B cell (primary cell): ENCODE measurements around the gene GMPS.

Experiments
- EZH2 ChIP-seq: IDR thresholded peaks from 2 replicates; pipeline ENCODE4 v1.6.1; 2012; ENCODE audit warnings: borderline replicate concordance, low read depth, mild to moderate bottlenecking, moderate library complexity, low read length; ENCODE audit not compliant: insufficient read depth, poor library complexity, severe bottlenecking
- TF ChIP-seq, protein P1 (sequence below): fragments of 200-600 bp; IDR thresholded peaks from one replicate; pipeline ENCODE4 v1.8.0; 2022; ENCODE audit warnings: antibody characterized with exemption, mild to moderate bottlenecking

DNA sequence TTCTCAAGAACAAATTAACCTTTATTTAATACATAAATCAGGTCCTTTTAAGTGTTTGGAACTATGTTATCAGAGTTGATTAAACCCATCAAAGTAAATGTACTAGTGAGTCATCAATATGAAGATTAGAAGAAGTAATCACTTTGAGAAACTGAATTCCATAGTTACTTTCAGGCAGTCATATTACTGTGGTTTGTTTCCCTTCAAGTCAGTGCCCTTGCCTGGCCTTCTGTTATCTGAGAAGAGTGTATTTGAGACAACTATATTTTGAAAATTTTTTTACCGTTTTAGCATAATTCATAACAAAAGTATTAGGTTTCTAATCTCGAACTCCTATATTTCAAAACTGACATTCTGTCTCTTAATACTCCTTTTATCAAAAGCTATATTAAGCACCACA lies 73.6 kb downstream of the GMPS start:
- TF ChIP-seq EZH2 = no peak
- TF ChIP-seq, protein P1, sequence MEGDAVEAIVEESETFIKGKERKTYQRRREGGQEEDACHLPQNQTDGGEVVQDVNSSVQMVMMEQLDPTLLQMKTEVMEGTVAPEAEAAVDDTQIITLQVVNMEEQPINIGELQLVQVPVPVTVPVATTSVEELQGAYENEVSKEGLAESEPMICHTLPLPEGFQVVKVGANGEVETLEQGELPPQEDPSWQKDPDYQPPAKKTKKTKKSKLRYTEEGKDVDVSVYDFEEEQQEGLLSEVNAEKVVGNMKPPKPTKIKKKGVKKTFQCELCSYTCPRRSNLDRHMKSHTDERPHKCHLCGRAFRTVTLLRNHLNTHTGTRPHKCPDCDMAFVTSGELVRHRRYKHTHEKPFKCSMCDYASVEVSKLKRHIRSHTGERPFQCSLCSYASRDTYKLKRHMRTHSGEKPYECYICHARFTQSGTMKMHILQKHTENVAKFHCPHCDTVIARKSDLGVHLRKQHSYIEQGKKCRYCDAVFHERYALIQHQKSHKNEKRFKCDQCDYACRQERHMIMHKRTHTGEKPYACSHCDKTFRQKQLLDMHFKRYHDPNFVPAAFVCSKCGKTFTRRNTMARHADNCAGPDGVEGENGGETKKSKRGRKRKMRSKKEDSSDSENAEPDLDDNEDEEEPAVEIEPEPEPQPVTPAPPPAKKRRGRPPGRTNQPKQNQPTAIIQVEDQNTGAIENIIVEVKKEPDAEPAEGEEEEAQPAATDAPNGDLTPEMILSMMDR = no peak
